Measurements from ENCODE around the gene TJP3.
"Not testable (repeated sequence)": the region's sequence is repeated elsewhere in the genome, so short reads cannot be mapped to it uniquely, and the experiment has no call there.

The TJP3 gene, protein sequence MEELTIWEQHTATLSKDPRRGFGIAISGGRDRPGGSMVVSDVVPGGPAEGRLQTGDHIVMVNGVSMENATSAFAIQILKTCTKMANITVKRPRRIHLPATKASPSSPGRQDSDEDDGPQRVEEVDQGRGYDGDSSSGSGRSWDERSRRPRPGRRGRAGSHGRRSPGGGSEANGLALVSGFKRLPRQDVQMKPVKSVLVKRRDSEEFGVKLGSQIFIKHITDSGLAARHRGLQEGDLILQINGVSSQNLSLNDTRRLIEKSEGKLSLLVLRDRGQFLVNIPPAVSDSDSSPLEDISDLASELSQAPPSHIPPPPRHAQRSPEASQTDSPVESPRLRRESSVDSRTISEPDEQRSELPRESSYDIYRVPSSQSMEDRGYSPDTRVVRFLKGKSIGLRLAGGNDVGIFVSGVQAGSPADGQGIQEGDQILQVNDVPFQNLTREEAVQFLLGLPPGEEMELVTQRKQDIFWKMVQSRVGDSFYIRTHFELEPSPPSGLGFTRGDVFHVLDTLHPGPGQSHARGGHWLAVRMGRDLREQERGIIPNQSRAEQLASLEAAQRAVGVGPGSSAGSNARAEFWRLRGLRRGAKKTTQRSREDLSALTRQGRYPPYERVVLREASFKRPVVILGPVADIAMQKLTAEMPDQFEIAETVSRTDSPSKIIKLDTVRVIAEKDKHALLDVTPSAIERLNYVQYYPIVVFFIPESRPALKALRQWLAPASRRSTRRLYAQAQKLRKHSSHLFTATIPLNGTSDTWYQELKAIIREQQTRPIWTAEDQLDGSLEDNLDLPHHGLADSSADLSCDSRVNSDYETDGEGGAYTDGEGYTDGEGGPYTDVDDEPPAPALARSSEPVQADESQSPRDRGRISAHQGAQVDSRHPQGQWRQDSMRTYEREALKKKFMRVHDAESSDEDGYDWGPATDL

DNA sequence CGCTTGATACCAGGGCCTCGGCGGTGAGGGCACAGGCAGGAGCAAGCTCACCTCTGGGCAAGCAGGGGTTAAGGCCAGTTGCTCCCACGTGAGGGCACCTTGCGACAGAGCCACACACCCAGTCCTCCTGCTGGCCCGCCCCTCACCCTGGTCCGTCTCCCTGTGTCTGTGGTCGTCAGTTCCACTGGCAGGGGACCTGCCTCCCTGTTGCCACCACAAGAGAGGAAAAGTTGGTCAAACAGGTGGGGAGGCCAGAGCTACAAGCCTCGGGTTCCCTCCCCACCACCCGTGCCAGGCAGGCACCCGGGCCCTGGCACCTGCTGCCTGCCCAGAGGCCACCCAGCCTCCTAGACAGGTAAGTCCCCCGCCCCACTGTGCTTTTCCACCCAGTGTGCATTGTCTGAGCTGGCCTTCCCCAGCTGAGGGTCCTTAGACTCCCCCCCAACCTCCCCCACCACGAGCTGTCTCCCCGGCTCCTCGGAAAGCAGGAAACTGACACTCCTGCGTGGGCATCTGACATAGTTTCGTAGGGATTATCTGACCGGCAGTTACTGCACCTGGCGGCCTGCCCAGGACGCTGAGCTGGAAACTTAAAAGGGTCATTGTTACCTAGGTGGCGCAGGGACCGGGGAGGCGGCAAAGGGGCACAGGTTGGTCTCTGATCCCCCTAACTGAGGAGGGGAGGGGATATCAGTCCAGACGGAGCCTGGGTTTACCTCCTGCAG, at the start of gene TJP3:
Gene TJP3, plus strand, starts transcription at position 178 of the 725 bp plus-strand sequence. CDS start 20,049 bp downstream, outside the sequence.
- DNase-seq: no peak

DNA sequence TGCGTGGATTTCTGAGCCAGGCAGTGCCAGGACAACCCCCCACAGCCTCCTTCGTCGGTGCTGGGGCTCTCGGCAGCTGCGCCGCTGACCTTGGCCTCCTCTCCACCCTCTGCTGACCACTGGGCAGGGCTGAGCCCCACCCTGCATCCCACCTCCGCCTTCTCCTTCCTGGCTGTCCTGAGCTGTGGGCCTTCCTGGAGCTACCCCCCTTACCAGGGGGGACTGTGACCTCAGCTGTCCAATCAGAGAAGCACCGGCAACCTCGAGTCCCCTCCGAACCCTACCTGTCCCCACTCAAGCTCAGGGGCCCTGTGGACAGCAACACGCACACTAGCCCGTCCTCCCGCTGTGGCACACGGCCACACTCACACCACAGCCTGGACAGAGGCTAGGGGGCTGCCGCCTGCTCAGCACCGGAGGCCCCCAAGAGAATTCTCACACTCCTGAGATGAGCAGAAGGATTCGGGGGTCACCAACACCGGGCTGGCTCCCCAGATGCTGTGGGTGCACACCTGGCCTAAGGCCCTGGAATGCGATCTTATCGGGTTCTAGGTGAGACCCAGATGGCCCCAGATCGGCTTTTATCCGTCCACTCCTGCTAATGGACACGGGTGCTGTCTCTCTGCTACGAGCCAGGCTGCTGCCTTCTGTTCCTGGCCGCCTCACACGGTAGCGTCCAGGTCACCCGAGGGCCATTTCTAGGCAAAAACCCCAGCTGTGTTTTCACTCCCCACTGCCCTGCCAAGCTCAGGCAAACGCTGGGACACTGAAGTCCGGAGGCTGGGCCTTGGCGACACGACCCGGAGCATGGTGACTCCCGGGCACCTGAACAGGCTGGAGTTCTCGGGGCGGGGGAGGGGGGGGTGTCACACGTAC, 49.1 kb upstream of the TJP3 start:
- no peak for DNase-seq

DNA sequence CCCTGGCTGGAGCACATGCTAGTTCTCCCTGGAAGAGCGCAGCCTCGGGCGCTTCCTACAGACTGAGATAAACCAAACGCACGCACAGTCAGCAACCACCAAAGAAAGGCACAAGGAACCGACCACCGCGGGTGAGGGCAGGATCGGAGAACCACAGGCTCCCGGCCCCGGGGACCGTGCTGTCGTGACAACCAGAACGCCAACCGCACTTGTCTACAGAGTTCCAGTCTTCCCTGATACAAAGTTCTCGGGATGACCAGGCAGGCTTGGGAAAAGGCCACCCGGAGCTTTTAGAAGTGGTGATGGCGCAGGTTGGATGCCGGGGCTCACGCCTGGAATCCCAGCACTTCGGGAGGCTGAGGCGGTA, 48.5 kb upstream of the TJP3 start:
- no peak for DNase-seq

DNA sequence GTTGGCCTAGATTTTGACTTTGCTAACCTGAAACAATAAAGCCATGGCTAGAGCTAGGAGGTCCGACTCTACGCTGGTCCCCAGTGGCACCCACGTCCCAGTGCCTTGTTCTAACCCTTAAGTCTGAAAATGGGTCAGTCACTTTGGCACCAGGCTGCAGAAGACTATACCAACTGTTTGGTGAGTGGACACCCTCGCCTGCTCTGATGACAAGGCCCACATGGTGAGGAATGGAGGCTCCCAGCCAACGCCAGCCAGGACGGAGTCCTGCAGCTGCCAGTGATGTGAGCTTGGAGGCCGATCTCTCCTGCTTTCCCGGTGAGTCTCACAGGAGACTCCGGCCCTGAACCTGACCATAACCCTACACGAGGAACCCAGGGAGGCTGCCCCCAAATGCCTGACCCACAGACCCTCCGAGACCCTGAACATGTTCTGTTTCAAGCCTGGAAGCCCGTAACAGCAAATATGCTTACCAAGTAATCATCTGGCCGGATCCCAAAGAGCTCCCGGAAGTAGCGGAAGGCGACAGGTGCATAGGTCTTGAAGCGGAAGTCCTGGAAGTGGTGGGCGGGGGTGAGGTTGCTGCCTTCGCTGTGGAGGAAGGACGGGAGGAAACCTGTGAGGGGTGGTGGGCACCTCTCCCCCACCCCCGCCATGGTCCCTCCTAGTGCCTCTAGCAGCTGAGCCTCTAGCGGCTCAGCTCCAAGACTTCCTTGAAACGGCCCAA, 47.5 kb upstream of the TJP3 start:
- DNase-seq: no peak

DNA sequence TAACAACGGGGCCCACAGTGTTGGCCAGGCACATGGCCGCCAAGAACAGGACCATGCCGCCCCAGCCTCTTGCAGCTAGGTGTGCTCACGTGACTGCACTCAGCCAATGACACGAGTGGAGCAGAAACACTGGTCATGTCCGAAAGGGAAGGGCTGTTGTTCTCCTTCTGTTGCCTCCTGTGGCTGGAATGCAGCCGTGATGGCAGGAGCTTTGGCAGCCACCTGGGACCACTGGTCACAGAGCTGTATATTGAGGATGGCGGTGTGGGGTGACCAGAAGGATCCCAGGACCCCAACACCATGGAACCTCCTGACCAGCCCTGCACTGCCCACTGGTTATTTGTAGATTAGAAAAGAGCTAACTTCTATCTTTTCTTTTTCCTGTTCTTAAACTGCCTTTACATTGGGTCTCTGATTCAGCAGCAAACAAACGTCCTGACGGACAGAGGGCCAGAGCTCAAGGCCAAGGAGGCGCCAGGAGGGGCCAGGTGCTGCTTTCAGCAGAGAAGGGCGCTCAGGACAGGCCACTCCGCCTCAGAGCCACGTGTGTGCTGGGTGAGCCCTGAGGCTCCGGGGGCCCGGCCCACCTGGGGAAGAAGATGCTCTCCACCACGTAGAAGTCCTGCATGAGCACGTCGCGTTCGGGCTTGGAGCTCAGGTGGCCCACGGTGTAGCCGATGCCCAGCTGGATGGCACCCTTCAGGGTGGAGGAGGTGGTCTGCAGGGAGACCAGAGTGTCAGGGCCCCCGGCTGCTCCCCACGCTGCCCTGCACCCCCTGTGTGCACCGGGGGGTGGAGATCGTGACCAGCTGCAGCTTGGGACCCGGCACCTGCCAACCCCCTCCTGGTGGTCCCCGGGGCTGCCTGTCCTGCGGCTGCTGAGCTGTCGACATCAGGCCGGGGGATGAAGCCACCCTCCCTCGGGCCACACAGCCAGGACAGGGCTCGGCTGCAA, 46.6 kb upstream of the TJP3 start:
- DNase-seq: no peak

DNA sequence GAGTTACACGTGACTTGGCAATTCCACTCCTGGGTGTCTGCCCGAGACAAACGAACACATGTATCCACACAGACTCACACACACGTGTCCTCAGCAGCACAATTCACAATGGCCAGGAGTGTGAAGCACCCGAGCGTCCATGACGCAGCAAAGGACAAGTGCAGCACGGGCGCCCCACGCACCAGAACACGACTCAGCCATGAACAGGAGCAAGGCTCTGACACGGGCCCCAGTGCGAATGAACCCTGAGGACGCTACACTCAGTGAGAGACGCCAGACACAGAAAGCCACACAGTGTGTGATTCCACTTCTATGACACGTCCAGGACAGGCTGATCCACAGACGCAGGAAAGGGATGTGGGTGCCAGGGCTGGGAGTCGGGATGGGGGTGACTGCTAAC, 44.3 kb upstream of the TJP3 start:
- no peak for DNase-seq

DNA sequence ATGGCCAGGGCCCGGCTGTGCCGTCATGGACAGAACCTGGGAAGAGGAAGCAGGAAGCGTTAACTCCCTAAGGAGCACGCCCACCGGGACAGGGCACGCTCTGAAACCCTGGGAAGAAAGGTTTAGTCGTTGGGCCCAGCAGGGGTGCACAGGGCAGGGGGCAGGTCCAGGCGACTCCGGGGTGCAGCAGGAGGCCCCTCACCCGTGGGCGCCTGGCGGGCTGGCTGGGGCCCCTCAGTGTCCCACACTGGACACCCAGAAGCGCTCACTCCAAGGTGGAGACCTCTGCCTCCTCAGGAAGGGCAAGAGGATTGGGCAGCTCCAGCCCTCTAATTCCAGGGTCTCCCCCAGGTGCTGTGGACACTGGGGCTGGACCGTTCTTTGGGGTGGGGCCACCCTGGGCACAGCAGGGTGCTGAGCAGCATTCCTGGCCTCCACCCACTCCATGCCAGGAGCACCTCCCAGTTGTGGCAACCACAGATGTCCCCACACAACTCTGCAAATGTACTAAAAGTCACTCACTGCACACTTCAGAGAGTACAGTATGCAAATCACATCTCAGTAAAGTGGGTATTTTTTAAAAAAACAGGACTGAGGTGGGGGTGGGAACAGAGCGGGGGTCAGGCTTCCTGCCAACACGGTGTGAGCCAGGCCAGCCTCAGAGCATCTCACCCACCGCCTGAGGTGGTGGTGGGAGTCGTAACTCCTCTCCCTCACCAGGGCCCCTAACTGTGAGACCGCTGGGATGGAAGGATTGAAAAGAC, 43.1 kb upstream of the TJP3 start:
- no peak for DNase-seq

DNA sequence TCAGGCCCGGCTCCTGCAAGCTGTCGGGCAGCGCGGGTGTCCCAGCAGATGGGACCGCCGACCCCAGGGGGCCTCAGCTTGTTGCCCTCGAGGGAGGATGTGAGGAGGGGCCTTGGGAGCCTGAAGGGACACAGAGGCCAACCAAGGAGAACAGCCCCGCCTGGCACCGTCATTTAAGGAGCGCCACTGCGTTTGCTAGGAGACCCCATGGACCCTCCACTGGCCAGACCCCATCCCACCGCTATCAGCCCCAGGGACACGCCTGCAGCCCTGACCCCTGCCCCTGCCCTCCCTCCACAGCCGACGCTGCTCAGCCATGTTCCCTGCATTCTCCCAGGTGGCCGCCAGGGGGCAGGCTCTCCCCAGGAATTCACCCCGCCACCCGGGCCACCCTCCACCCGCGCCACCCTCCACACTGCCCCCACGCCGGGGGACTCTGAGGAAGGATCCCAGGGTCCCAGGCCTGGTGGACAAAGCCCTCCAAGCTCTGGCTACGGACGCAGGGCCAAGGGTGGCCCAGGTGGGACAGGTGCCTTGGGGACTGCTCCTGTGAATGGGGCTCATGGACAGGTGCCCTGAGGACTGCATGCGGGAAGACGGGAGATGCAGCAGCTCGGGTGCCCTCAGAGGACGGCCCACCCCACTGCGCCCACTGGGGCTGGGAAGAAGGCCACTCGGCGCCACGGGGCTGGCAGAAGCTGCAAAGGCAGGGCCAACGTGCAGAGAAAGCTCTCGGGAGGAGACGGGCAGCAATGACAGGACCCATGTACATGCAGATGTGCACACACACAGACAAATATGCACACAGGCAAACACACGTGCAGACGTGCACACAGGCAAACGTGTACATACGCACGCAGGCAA, 42.3 kb upstream of the TJP3 start:
- peak; percentile 28 for DNase-seq

DNA sequence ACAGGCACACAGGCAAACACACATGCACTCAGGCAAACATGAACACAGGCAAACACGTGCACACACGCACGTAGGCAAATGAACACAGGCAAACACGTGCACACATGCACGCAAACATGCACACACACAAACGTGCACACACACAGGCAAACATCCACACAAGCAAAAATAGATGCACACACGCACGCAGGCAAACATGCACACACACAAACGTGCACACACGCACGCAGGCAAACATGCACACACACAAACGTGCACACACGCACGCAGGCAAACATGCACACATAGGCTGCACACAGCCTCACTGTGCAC, 41.7 kb upstream of the TJP3 start:
- DNase-seq: not testable (repeated sequence)

DNA sequence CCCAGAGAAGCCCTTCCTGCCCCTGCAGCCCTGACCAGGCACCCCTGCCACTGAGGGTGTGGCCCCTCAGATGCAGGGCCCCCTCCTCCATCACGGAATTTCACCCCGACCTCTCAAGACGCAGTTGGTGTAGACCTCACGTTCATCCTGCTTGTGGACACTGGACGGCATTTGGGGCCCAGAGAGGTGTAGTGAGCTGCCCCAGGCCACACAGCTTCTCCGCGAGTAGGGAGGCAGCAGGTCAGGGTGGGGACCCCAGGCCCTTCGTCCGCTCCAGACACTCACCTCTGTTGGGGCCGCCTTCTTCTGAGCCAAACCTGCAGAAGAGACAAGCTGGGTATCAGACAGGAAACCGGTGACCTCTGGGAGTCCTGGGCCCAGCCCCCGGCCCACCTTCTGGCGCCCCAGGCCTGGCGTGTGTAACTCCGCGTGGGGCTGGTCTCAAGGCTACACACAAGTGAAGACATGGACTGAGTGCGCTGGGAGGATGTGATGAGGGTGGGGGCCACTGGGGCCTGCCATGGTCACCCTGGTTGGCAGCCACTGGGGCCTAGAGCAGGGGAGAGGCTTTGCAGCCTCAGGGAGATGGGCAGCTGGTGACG, 41.0 kb upstream of the TJP3 start:
- DNase-seq: no peak

DNA sequence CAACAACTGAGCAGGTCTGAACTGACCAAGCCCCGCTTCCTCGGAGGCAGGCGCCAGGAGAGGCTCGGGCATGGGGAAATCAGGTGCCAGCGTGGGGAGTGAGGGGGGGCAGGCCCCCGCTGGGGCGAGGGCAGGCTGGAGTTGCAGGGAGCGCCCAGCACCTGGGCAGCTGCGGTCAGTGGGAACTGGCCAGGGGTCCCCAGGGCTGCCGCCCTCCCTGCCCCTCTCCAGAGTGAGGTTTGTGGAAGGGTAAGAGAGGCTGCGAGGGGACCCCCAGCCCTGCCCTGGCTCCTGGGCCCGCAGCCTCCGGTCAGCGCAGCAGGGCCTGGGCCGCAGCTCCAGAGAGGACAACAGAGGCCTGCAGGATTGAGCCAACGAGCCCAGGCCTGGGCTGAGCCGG, 40.4 kb upstream of the TJP3 start:
- no peak for DNase-seq

DNA sequence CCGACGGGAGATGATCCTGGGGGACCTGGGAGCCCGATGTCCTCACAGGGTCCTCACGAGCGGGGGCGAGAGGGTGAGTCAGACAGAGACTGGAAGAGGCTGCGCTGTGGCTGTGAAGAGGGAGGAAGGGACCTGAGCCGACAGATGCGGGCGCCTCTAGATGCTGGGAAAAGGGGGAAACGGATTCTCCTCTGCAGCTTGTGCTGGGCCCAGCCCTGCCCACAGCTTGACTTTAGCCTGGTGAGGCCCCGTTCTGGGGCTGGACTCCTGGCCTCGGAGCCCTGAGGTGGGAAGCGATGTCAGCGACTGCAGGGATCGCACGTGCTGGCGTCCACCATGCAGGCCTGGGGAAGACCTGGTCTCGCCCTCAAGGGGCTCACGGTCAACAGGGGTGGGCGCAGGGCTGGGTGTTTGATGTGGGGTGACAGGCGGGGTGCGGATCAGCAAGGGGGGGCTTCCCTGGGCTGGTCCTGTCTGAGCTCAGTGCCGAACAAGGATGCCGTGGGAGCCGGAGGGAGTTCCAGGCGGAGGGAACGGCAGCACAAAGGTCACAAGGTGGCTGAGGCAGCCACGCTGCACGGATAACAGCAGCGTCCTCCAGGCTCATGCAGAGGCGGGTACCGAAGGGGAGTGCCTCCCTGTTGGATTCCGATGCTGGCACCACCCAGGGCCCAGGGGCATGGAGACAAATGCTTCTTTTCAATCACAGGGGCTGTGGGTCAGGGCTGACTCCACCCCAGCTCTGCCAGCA, 39.7 kb upstream of the TJP3 start:
- no peak for DNase-seq

DNA sequence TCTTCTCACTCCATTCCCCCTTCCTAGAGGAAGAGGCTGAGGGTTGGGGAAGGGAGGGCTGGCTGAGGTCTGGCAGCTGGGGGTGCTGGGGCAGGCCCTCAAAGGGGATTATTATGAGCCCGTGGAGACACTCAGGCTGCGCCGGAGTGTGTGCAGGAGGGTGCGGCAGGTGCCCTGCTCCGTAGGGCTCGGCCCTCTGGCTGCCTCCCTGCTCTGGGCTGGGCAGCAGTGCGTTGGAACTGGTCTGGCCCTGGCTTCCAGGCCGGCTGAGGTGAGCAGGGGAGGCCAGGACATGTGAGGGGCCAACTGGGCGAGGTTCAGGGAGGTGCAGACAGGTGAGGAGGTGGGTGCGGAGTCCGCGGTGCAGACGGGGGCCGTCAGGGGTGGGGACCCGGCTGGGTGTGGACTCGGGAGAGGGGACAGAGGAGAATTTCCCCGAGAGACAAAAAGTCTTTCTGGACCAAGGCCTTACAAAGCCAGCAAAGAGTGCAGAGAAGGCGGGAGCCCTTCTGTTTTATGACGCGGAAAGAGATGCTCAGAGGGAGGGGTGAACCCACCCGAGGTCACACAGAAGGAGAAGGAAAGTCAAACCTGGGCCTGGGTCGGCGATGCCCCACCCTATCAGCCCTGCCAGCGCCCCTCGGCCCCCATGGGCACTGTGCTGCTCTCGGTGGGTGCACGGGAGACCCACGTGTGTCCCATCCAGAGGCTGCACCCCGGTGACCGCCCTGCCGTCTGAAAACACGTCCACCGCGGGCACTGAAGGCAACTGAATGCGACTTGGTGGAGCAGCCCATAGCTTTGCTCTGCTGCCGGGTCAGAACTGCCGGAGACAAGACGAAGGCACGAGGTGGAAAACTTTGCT, 38.9 kb upstream of the TJP3 start:
- DNase-seq: no peak

DNA sequence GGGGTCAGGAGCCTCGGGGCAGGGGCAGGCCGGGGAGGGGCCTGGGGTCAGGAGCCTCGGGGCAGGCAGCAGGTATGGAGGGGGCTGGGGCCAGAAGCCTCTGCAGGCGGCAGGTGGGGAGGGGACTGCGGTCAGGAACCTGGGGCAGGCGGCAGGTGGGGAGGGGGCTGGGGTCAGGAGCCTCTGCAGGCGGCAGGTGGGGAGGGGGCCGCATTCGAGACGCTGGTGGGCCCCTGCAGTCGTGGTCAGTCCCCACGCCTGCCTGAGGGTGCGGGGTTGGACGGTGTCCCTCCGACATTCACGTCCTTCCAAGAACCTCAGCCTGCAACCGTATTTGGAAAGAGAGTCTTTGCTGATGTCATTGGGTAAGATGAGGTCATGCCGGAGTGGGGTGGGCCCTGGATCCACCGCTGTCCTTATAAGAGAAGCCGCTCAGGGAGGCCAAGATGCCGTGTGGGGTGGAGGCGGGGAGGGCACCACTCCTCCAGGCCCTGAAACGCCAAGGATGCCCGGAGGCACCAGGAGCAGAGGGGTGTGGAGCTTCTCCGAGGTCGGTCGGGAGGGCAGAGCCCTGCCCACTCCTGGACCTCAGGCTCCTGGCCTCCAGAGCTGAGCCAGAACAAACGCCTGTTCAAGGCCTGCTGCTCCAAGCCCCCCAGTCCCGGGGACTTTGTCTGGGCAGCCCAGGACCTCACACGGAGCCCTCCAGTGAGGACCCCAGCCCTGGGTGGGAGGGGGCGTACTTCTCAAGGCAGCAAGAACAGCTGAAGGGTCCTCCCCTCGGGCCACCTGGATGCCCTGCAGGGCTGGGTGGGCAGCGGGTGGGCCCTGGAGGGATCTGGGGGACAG, 38.0 kb upstream of the TJP3 start:
- peak; percentile 95 for DNase-seq
